ENCODE data around the gene SKIL. TPM values are rescaled to one million over a fixed set of nuclear protein-coding genes. Genes with fewer than 3 reads are reported as not detected.
"Not testable (repeated sequence)": the region's sequence is repeated elsewhere in the genome, so short reads cannot be mapped to it uniquely, and the experiment has no call there.

The SKIL gene, protein sequence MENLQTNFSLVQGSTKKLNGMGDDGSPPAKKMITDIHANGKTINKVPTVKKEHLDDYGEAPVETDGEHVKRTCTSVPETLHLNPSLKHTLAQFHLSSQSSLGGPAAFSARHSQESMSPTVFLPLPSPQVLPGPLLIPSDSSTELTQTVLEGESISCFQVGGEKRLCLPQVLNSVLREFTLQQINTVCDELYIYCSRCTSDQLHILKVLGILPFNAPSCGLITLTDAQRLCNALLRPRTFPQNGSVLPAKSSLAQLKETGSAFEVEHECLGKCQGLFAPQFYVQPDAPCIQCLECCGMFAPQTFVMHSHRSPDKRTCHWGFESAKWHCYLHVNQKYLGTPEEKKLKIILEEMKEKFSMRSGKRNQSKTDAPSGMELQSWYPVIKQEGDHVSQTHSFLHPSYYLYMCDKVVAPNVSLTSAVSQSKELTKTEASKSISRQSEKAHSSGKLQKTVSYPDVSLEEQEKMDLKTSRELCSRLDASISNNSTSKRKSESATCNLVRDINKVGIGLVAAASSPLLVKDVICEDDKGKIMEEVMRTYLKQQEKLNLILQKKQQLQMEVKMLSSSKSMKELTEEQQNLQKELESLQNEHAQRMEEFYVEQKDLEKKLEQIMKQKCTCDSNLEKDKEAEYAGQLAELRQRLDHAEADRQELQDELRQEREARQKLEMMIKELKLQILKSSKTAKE
- 10 to 100 TPM; 19.3 to 23.4 (median 20.0) TPM for total RNA-seq

DNA sequence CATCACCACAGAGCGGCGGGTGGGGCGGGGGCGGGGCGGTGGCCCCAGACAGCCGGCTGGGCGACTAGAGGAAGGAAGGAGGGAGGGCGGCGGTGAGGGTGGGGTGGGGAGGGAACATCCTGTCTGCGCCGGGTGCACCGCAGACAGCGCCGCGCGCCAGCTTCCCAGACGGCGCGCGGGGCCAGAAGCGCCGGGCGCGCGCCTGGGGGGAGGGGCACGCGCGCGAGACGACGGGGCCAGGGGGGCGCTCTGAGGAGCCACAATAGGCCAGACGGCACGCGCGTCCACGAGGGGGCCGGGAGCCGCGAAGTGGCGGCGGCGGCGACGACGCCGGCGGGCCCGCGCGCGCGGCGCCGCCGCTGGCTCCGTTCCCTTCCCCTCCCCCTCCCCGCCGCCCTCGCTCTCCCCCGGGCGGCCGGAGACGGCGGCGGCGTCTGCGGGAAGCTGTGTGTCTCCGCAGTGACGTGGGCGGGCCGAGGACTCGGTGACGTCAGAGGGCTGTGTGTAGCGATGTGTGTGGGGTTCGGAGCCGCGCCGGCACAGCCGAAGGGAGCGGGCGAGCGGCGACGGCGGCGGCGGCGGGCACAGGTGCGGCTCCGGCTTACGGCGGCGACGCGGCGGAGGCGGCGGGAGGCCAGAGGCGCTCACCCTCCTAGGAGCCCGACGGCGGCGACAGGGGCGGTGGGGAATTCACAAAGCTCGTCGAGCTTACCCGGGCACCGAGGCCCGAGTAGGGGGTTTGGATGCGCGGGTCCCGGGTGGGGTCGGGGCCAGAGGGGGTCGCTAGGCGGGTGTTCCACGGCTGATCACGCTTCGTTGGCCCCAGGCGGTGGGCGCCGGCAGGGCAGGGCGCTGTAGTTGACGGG, at the start of gene SKIL:
Gene SKIL, plus strand, starts transcription at position 540 of the 866 bp plus-strand sequence. CDS start 2,617 bp downstream, outside the sequence.
- no peaks in the 10 kb centered on the region for H3K27me3 Mint-ChIP-seq (ENCODE audit: low read depth)
- peak within 1 kb of the TSS; percentile 83 for H3K4me3 Mint-ChIP-seq
- H3K36me3 Mint-ChIP-seq (ENCODE audit: insufficient read depth), result peaks cover 20% of the 10 kb centered on the region
- H3K9me3 Mint-ChIP-seq, result no peaks in the 10 kb centered on the region
- ATAC-seq (peak; percentile 78 to 83), DNase-seq (peak; percentile 97)
- peaks cover 45% of the 10 kb centered on the region for H3K4me1 Mint-ChIP-seq (ENCODE audit: low read depth)

DNA sequence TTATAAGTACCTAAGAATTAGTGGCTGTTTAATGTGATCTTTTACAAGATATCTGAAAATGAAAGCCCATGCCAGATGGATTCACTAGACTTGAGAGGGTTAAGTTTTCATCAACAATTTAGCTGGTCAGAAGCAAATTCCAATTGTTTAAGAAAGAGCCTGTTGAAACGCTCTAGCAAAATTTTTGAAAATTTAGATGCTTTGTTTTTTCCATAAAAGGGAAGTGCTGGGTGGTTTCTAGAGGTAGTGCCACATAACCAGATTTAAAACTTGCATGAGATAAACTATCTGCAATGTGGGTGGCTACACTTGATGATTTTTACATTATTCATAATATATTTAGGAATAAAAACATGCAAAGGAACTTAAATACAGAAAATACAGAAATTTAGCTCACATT, 48.5 kb upstream of the SKIL start:
- no peaks in the 10 kb centered on the region for H3K4me1 Mint-ChIP-seq (ENCODE audit: low read depth)
- ATAC-seq, result no peak
- no peaks in the 10 kb centered on the region for H3K9me3 Mint-ChIP-seq
- DNase-seq, result no peak
- no peaks in the 10 kb centered on the region for H3K27me3 Mint-ChIP-seq (ENCODE audit: low read depth)
- no peak overlapping the region for H3K4me3 Mint-ChIP-seq
- no peaks in the 10 kb centered on the region for H3K36me3 Mint-ChIP-seq (ENCODE audit: insufficient read depth)

DNA sequence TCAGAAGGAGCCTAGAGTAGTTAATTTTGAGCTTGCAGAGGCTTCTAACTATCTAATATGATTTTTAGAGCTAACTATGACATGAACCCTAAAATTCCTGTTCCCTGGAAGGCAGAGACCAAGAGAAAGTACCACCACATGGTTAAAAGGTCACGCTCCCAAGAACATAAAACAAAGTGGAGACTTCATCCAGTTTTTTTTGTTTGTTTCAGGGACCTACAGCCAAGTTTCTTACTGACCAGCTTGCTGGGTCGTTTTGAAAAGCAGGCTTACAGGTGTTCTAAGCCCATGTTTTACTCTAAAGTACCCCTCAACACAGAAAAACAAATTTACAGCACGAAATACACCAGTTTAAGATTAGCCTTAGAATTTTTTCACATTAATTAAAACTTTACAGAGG, 39.6 kb upstream of the SKIL start:
- ATAC-seq (no peak), DNase-seq (no peak)
- H3K4me3 Mint-ChIP-seq, result no peak overlapping the region
- H3K27me3 Mint-ChIP-seq (ENCODE audit: low read depth), result no peaks in the 10 kb centered on the region
- no peaks in the 10 kb centered on the region for H3K9me3 Mint-ChIP-seq
- no peaks in the 10 kb centered on the region for H3K36me3 Mint-ChIP-seq (ENCODE audit: insufficient read depth)
- H3K4me1 Mint-ChIP-seq (ENCODE audit: low read depth), result no peaks in the 10 kb centered on the region

DNA sequence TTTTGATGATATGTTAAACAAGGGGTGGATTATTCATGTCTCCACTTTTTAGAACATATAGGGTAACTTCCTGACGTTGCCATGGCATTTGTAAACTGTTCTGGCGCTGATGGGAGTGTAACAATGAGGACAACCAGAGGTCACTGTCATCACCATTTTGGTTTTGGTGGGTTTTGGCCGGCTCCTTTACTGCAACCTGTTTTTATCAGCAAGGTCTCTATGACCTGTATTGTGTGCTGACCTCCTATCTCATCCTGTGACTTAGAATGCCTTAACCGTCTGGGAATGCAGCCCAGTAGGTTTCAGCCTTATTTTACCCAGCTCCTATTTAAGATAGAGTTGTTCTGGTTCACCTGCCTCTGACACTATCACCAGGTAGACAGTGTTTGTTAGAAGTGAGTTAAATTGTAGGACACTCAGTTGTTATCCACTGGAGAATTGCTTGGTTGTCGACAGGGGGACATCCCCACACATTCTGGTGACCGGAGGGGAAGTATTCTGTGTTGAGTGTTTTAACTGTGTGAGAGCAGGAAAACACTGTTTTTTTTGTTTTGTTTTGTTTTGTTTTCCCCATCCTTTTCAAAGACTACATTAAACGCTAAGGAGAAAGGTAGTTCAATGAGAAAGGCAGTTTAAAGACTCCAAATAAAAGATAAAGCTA, 36.9 kb upstream of the SKIL start:
- no peaks in the 10 kb centered on the region for H3K36me3 Mint-ChIP-seq (ENCODE audit: insufficient read depth)
- no peak overlapping the region for H3K4me3 Mint-ChIP-seq
- no peaks in the 10 kb centered on the region for H3K27me3 Mint-ChIP-seq (ENCODE audit: low read depth)
- no peak for ATAC-seq
- no peaks in the 10 kb centered on the region for H3K4me1 Mint-ChIP-seq (ENCODE audit: low read depth)
- H3K9me3 Mint-ChIP-seq, result no peaks in the 10 kb centered on the region
- DNase-seq, result no peak

DNA sequence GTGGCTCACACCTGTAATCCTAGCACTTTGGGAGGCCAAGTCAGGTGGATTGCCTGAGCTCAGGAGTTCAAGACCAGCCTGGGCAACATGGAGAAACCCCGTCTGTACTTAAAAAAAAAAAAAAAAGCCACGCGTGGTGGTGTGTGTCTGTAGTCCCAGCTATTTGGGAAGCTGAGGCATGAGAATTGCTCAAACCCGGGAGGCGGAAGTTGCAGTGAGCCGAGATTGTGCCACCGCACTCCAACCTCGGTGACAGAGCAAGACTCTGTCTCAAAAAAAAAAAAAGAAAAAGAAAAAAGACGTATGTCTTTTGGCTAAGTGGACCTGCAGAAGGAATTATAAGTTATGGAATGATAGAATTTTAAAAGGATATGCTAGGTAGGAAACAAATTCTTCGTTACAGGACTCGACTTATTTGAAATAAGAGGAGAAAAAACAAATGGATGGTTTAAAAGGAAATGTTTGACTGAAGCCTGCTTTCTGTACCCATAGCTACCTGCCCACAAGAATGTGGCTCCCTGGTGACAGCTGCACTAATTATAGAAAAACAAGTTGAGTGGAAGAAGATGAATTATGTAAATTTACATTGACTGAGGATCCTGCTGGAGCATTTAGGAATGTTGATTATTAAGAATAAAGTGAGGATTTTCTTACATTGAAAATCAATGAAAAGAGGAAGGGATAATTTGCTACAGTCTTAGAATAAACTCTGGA, 36.0 kb upstream of the SKIL start:
- H3K4me3 Mint-ChIP-seq, result no peak overlapping the region

DNA sequence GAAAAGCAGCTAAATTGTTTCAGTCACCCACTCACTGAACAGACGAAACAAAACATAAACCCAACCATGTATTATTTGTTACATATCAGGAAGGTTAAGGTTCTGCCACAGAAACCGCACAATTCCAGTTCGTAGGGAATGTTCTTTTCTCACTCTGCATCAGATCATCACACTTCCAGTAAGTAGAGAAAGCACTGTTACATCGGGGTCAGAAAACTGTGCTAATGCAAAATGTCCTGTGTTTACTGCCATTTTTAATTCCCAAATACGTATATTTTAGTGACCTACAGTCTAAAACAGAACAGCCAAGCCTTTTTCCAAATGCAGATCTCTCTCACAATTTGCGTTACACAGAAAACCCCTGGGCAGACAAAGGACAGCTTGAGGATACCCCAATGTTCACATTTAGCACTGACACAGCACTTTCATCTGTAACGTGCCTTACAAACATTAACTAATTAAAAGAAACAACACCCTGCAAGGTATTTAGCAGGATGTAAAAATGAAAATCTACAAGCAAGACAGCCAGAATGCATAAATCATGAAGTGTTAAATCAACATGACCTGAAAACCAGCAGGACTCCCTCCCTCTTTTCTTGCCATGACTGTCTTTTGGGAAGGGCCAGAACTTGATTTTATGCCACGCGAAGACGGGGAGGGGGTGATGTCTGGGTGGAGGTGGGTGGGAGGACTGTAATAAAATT, 34.8 kb upstream of the SKIL start:
- no peaks in the 10 kb centered on the region for H3K27me3 Mint-ChIP-seq (ENCODE audit: low read depth)
- H3K36me3 Mint-ChIP-seq (ENCODE audit: insufficient read depth), result no peaks in the 10 kb centered on the region
- no peaks in the 10 kb centered on the region for H3K9me3 Mint-ChIP-seq
- DNase-seq (no peak), ATAC-seq (no peak)
- H3K4me1 Mint-ChIP-seq (ENCODE audit: low read depth), result no peaks in the 10 kb centered on the region
- H3K4me3 Mint-ChIP-seq, result no peak overlapping the region

More for the DNA sequence above, 36.0 kb upstream of the SKIL start:
- Mint-ChIP-seq H3K27me3 (ENCODE audit: low read depth) (no peaks in the 10 kb centered on the region), H3K36me3 (ENCODE audit: insufficient read depth) (no peaks in the 10 kb centered on the region), H3K9me3 (no peaks in the 10 kb centered on the region), H3K4me1 (ENCODE audit: low read depth) (no peaks in the 10 kb centered on the region)
- DNase-seq (no peak), ATAC-seq (no peak)

DNA sequence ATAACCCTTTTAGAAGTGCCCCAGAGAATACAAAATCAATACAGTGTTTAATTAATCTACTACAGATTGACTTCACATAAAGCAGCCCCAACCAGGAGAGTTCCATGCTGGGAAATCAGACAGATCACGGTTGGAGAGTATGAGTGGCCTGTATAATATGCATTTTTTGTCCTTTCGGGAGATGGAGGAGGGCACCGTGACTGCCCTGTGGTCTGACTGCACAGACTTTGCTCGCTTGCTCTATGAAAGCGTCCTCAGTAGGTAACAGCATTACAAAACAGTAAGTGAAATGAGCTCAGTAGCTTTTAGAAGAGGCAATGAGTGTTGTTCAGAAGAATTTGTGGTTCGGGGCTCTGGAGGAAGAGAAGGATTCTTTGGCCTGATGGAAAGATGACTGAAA, 34.2 kb upstream of the SKIL start:
- Mint-ChIP-seq H3K36me3 (ENCODE audit: insufficient read depth) (no peaks in the 10 kb centered on the region), H3K27me3 (ENCODE audit: low read depth) (no peaks in the 10 kb centered on the region), H3K4me1 (ENCODE audit: low read depth) (no peaks in the 10 kb centered on the region), H3K9me3 (no peaks in the 10 kb centered on the region), H3K4me3 (no peak overlapping the region)
- DNase-seq, result no peak
- no peak for ATAC-seq

DNA sequence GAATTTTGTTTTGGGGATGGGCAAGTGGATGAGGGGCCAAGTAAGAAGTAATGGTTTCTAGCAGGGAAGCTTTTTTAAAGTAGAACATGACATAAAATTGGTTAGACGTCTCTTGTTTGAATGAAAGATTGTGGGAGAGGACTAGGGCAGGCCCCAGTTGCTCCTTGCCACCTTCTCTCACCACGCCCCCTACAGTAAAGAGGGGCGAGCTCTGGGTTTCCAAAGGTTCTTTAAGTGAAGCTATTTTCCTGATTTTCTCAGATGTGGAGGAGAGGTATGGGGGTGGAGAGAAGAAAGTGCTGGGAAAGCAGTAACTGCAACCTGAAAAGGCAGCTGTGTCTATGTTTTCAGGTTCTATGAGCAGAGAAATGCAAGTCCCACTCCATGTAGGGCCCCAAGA, 32.6 kb upstream of the SKIL start:
- no peaks in the 10 kb centered on the region for H3K36me3 Mint-ChIP-seq (ENCODE audit: insufficient read depth)
- no peak overlapping the region for H3K4me3 Mint-ChIP-seq
- DNase-seq (no peak), ATAC-seq (no peak)
- H3K9me3 Mint-ChIP-seq, result no peaks in the 10 kb centered on the region
- no peaks in the 10 kb centered on the region for H3K4me1 Mint-ChIP-seq (ENCODE audit: low read depth)
- no peaks in the 10 kb centered on the region for H3K27me3 Mint-ChIP-seq (ENCODE audit: low read depth)

DNA sequence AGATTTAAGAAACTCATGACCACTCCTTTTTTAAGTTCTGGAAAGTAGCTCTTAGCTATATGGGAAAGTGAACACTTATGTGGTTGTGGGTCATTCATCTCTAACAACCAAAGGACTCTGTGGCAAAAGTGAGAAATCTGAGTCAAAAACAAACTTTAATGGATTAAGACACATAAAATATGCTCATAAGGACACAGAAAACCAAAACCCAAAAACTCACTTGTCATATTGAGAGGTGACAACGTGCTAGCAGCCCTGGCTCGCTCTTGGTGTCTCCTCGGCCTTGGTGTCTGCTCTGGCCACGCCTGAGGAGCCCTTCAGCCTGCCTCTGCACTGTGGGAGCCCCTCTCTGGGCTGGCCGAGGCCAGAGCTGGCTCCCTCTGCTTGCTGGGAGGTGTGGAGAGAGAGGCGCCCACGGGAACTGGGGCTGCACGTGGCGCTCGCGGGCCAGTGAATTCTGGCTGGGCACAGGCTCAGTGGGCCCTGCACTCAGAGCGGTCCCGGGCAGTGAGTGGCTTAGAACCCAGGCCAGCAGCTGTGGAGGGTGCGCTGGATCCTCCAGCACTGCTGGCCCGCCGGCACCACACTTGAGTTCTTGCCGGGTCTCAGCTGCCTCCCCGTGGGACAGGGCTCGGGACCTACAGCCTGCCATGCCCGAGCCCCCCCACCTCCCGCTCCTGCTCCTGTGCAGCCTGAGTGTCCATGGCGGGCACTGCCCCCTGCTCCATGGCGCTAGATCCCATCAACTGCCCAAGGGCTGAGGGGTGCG, 30.3 kb upstream of the SKIL start:
- H3K36me3 Mint-ChIP-seq (ENCODE audit: insufficient read depth), result no peaks in the 10 kb centered on the region
- no peak for ATAC-seq
- no peak overlapping the region for H3K4me3 Mint-ChIP-seq
- no peaks in the 10 kb centered on the region for H3K9me3 Mint-ChIP-seq
- H3K4me1 Mint-ChIP-seq (ENCODE audit: low read depth), result no peaks in the 10 kb centered on the region
- no peak for DNase-seq
- no peaks in the 10 kb centered on the region for H3K27me3 Mint-ChIP-seq (ENCODE audit: low read depth)

DNA sequence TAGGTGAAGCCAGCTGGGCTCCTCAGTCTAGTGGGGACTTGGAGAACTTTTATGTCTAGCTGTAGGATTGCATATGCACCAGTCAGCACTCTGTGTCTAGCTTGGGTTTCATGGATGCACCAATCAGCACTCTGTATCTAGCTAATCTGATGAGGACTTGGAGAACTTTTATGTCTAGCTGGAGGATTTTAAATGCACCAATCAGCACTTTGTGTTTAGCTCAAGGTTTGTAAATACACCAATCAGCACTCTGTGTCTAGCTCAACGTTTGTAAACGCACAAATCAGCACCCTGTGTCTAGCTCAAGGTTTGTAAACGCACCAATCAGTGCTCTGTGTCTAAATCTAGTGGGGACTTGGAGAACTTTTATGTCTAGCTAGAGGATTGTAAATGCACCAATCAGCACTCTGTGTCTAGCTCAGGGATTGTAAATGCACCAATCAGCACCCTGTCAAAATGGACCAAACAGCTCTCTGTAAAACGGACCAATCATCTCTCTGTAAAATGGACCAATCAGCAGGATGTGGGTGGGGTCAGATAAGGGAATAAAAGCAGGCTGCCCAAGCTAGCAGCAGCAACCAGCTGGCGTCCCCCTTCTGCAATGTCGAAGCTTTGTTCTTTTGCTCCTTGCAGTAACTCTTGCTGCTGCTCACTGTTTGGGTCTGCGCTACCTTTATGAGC, 29.5 kb upstream of the SKIL start:
- not testable (repeated sequence) for H3K36me3 Mint-ChIP-seq (ENCODE audit: insufficient read depth); DNase-seq; H3K27me3 Mint-ChIP-seq (ENCODE audit: low read depth); H3K4me1 Mint-ChIP-seq (ENCODE audit: low read depth); H3K9me3 Mint-ChIP-seq; H3K4me3 Mint-ChIP-seq; ATAC-seq

DNA sequence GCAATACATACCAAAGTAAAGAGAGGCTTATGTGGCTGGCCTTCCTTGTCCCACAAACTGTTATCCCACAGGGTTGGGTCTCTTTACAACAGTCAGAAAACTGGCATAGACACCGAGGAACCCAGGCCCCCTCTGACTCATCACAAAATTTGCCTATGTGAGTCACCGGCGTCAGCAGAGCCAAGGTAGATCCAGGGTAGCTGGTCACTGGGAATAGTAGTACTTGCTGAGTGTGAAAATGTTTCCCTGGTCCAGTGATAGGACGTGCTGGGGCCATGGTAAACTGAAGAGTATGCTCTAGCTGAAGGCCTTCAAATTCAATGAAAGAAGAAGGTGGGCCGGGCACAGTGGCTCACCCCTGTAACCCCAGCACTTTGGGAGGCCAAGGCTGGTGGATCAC, 27.1 kb upstream of the SKIL start:
- Mint-ChIP-seq H3K27me3 (ENCODE audit: low read depth) (peaks cover 2% of the 10 kb centered on the region), H3K36me3 (ENCODE audit: insufficient read depth) (no peaks in the 10 kb centered on the region), H3K9me3 (no peaks in the 10 kb centered on the region), H3K4me1 (ENCODE audit: low read depth) (peaks cover 3% of the 10 kb centered on the region), H3K4me3 (no peak overlapping the region)
- DNase-seq, result no peak
- peak in 1 of 2 donors; percentile 46 for ATAC-seq

DNA sequence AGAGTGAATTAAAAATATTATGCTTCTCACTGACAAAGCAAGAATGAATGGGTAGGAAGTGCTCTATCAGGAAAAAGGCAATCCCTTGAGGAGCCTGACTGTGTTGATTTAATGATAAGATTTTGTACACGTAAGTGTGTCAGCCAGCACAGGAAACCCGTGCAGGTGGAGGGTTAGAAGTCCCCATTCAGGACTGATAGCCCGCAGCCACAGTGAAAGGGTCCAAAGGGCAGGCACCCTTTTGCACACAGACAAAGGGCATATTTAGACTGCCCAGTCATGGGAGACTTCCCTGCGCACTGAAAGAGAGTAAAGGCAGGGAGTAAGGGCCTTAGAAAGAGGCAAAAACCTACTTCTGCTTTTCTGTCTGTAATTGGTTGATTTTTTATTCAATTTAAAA, 26.4 kb upstream of the SKIL start:
- ATAC-seq (no peak), DNase-seq (no peak)
- no peaks in the 10 kb centered on the region for H3K9me3 Mint-ChIP-seq
- H3K36me3 Mint-ChIP-seq (ENCODE audit: insufficient read depth), result no peaks in the 10 kb centered on the region
- peaks cover 3% of the 10 kb centered on the region for H3K4me1 Mint-ChIP-seq (ENCODE audit: low read depth)
- peaks cover 2% of the 10 kb centered on the region for H3K27me3 Mint-ChIP-seq (ENCODE audit: low read depth)
- H3K4me3 Mint-ChIP-seq, result no peak overlapping the region

All from activated T-cell treated with anti-CD3 and anti-CD28 coated beads, Interleukin-2, amount 50 U/mL, for 4 hours (primary cell).